Measurements from ENCODE around the gene CHP1.
"Not testable (repeated sequence)": the region's sequence is repeated elsewhere in the genome, so short reads cannot be mapped to it uniquely, and the experiment has no call there.

The CHP1 gene

GRCh38 chr15:41230650-41231421 lies at the start of gene CHP1, which contains the start of gene EXD1:
Gene CHP1 (plus strand): TSS chr15:41231268. CDS start chr15:41231383, 115 bp downstream.
Gene EXD1 (minus strand): TSS chr15:41230757. CDS start chr15:41226575, 4,182 bp downstream.
- peak; percentile 80 for DNase-seq

GRCh38 chr15:41182266-41182665 lies 48.8 kb upstream of the CHP1 start:
- DNase-seq: no peak

GRCh38 chr15:41183581-41183980 lies 47.5 kb upstream of the CHP1 start:
- no peak for DNase-seq

GRCh38 chr15:41194444-41194843 lies 36.6 kb upstream of the CHP1 start:
- no peak for DNase-seq

- DNase-seq: no peak
These were observed 31.6 kb upstream of the CHP1 start for GRCh38 chr15:41199470-41199869.

GRCh38 chr15:41203395-41203794 lies 27.7 kb upstream of the CHP1 start:
- no peak for DNase-seq

GRCh38 chr15:41205315-41205714 lies 25.8 kb upstream of the CHP1 start:
- DNase-seq: no peak

- DNase-seq: no peak
These were observed 23.2 kb upstream of the CHP1 start for GRCh38 chr15:41207687-41208448.

GRCh38 chr15:41215708-41216107 lies 15.4 kb upstream of the CHP1 start:
- no peak for DNase-seq

- no peak for DNase-seq
These were observed 12.2 kb upstream of the CHP1 start for GRCh38 chr15:41218851-41219250.

- DNase-seq: no peak
These were observed 11.7 kb upstream of the CHP1 start for GRCh38 chr15:41219381-41219780.

GRCh38 chr15:41230345-41230649 lies 771 bp upstream of the CHP1 start:
- no peak for DNase-seq

GRCh38 chr15:41231422-41232226 lies 556 bp downstream of the CHP1 start:
- no peak for DNase-seq

- no peak for DNase-seq
These were observed 2.3 kb downstream of the CHP1 start for GRCh38 chr15:41233367-41233771.

GRCh38 chr15:41235228-41235627 lies 4.2 kb downstream of the CHP1 start:
- not testable (repeated sequence) for DNase-seq

- DNase-seq: no peak
These were observed 4.9 kb downstream of the CHP1 start for GRCh38 chr15:41235929-41236328.

- no peak for DNase-seq
These were observed 7.0 kb downstream of the CHP1 start for GRCh38 chr15:41238100-41238499.

GRCh38 chr15:41241221-41241964 lies 10.3 kb downstream of the CHP1 start:
- peak; percentile 9 for DNase-seq

- not testable (repeated sequence) for DNase-seq
These were observed 19.7 kb downstream of the CHP1 start for GRCh38 chr15:41250745-41251144.

- DNase-seq: no peak
These were observed 20.3 kb downstream of the CHP1 start for GRCh38 chr15:41251411-41251810.

- DNase-seq: no peak
These were observed 23.5 kb downstream of the CHP1 start for GRCh38 chr15:41254560-41254959.

GRCh38 chr15:41256103-41256502 lies 25.0 kb downstream of the CHP1 start:
- no peak for DNase-seq

- no peak for DNase-seq
These were observed 25.5 kb downstream of the CHP1 start for GRCh38 chr15:41256577-41257038.

Measured in NCI-H2029 treated with DMSO at 0.1 percent for 48 hours (cell line).